Suppressor macrophage (primary cell): ENCODE results near the gene BRD7.
"Not testable (repeated sequence)": the region's sequence is repeated elsewhere in the genome, so short reads cannot be mapped to it uniquely, and the experiment has no call there.

Source experiments
- DNase-seq, 4 experiments: peaks; one replicate each; pipeline ENCODE4 v3.0.0-alpha.2; 2020 to 2022

Gene BRD7

DNA sequence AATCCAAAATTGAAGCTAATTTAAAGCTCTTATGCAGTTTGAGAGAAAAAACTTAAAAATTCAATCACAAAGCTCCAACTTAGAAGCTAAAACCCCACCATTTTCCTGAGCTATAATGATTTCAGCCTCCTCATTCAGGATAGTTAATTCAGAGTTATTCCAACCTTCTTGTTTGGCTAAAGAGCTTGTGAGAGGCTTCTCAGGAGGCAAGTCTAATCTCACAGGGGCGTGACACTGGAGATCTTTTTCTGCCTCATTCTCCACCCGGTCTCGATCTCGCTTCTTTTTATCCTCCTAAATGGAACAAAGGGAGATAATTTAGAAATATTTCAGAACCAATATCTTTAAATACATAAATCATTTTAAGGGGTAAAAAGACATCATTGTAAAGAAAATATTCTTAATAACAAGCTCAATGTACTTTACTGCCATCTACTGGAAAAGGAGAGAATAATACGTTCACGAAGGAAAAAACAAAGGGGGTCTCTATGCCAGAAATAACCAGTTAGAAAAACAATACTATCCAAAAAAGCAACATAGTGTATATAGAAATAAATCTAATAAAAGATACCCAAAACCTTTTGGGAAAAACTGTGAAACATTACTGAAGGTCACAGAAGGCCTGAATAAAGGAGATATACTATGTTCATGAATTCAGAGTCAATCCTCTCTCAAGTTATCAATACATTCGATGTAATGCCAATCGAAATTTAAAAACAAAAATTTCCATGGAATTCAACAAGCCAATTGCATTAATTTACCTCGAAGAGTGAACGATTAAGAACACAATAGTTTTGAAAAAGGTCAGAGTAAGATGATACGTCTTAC, 13.9 kb downstream of the BRD7 start:
- DNase-seq, result peak in 2 of 4 experiments; percentile 32 to 69

DNA sequence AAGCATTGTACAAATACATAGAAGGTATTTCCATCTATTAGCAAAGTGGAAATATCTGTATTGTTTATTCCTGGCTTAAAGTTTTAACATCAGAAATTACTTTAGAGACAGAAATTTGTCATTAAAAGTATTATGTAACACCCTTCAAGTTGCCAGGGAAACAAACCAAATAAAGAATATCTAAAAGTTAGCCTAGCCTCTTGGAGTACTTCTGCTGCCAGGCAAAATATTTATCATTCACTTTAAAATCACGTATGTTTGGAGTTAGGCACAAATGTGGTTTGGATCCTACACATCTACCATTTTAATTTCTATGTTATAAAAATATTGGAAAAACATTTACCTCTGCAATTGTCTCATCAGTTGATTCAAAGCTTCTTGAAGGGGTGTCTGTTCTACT, 14.7 kb downstream of the BRD7 start:
- DNase-seq, result no peak

DNA sequence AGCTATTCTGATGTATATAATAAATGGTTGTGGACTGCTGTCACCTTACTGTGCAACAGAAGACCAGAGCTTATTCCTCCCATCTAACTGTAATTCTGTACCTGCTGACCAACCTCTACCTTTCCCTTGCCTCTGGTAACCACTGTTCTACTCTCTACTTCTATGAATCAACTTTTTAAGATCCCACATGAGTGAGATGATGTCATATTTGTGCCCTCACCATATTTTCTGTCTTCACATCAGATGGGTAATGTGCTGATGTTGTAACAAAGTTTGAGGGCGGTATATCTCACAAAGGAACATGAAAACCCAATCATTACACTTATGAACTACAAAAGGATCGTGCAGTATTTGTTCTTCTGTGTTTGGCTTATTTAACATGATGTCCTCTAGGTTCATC, 16.8 kb downstream of the BRD7 start:
- DNase-seq, result peak in 1 of 4 experiments; percentile 14

DNA sequence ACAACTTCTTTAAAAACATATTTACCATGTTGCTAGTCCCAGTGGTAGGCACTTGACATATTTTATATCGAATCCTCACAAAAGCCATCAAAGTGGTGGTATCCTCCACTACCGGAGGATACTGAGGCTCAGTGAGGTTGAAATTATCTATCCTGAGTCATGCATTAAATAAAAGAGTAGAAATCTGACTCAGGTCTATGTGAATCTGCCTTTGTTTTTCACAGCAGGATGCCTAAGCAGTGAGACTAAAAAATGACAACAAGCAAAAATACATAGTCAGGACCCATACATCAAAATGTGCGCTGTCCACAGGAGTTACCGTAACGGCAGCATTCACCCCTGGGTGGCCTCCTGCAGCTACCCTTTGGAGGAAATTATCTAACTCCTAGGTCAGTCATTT, 17.7 kb downstream of the BRD7 start:
- DNase-seq, result no peak

DNA sequence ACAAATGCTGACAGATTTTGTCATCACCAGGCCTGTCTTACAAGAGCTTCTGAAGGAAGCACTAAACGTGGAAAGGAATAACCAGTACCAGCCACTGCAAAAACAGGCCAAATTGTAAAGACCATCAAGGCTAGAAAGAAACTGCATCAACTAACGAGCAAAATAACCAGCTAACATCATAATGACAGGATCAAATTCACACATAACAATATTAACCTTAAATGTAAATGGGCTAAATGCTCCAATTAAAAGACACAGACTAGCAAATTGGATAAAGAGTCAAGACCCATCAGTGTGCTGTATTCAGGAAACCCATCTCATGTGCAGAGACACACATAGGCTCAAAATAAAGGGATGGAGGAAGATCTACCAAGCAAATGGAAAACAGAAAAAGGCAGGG, 23.6 kb downstream of the BRD7 start:
- DNase-seq, result not testable (repeated sequence)

DNA sequence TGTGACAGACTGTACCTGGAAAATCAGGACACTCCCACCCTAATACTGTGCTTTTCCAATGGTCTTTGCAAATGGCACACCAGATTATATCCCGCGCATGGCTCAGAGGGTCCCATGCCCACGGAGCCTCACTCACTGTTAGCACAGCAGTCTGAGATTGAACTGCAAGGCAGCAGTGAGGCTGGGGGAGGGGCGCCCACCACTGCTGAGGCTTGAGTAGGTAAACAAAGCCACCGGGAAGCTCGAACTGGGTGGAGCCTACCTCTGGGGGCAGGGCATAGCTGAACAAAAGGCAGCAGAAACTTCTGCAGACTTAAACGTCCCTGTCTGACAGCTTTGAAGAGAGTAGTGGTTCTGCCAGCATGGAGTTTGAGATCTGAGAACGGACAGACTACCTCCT, 25.2 kb downstream of the BRD7 start:
- not testable (repeated sequence) for DNase-seq

DNA sequence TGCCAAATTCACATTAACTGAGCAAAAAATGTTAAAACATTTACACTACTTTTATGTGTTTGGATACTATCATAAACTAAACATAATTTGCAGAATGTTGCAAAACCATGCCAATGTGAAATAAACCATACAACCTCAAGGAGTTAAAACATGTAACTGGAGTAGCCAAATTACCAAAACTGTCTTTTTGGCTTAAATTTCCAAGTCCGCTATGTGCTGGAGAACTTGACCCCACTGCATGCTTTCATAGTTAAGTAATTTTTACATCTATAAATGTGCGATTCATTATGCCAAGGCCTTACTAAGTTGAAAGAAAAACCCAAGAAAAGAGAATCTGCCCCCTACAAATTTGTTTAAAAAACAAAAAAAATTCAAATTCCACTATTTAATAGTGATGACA, 28.2 kb downstream of the BRD7 start:
- no peak for DNase-seq

DNA sequence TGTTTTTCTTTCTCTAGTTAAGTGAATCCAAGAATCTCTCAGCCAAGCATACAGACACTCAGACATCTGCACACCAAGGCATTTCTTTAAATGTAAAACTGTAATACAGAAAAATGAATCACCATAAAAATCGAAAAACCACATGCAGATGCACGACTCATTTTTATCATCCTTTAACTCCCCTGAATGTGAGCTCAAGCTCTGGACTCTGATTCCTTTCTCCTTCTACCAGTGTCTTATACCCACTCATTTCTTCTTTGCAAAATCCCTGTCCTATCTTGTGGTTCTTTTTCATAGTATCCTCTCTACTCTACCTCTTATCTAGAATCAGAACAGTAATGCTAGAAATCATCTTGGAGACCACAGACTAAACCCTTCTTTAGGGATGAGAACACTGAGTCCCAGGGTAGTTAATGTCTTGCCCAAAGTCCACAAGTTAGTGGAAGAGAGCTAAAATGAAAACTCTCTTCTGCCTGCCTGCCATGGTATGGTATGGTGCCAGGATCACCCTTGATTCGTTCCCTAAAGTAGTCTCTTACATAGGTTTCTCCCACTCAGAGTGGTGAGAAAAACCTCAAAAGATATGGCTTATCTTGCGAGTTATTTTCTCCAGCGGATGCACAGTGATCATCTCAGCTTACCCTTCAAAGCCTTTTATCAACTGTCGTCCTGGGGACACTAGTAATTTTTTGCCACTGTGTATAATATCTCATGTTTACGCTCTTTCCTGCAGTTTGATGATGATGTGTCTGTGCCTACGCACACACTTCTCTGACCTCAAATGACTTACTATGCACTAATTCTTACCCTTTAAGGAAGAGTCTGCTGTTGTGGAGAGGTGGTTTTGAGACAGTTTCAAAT, 30.2 kb downstream of the BRD7 start:
- no peak for DNase-seq

DNA sequence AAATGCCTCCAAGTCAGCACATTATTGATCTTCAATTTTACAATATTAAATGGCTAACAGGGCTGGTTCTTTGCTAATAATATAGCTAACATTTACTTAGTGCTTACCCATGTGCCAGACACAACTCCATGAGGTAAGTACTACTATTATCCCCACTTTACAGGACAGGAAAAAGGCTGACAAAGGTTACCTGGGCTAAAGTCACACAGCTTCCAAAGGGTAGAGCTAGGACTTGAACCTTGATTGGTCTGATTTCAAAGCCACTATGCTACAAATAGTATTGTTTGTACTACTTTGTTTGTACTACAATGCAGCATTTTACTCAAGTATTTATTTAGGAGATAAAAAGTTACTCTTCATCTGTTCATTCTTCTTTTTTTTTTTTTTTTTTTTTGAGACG, 31.9 kb downstream of the BRD7 start:
- no peak for DNase-seq

DNA sequence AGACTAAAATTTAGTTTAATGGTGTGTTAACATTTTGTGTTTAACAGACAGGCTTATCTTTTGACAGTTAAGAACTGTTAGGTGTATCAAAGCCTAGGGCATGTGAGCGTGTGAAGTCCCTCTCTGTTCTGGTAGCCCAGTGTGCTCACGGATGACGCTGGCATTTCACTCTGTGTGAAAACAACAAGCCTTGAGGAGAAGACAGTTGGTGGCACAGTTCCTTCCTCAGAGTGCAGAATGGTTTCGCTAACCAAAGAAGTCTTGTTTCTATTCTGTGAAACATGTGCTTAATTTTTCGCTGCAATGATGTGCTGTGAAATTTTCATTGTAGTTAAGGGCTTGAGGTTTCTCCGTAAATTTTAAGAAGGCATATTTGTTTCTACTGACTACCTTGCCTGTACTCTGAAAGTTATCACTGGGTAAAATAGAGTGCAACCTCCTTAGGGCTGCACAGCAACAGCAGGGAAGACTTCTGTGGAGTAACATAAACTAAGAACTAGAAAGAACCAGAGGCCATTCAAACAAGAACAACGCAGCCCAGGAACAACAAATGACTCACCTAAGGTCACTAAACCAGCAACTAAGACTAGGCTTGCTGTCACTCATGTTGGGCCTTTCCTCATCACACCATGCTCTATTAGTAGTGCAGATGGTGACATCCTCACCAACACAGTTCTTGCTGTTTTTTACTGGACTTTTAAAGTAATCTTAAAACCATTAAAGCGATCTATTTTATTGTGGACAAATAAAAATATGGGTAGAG, 33.4 kb downstream of the BRD7 start:
- peak in 1 of 4 experiments; percentile 55 for DNase-seq

DNA sequence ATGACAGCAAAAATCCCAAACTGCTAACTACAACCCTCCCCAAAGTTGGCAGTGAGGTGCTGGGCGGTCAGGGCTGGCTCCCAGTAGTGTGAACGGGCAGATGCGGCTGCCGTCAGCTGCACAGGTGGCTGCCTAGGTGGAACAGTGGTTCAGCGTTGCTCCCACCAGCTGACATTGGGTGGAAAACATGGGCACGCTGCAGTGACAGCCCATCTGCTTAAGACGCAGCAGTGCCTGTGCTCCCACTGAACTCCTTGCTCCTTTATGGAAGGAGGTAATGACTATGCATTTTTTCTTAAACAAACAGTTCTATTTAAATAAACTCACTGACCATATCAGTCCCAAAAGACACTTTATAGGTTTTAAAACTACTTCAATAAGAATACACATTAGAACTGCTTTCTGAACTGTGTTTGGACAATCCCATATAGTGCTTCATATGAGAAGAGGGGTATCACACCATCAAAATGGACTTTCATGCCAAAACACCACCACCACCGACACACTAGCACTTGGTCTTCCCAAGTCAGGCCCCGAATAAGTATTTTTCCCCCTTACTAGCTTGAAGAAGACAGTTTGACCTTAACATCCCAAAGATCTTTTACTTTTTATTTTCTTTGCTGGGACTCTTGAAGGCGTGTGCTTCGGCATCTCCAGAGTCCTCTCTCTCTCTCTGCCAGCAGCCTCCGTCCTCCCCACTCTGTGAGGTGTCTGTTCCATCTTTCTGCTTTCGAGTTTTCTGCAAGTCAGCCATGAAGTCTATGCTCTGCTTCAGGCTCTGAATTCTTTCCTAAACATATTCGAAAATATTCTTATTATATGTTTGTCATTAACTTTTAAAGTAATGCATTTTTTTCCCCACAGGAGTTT, 34.4 kb downstream of the BRD7 start:
- no peak for DNase-seq

DNA sequence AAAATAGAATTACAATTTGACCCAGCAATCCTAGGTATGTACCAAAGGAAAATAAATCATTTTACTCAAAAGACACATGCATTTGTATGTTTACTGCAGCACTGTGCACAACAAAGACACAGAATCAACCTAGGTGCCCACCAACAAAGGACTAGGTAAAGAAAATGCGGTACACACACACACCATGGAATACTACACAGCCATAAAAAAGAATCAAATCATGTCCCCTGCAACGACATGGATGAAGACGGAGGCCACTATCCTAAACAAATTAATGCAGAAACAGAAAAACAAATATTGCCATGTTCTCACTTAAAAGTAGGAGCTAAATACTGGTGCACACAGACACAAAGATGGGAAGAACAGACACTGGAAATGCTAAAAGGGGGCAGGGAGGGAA, 36.2 kb downstream of the BRD7 start:
- no peak for DNase-seq

DNA sequence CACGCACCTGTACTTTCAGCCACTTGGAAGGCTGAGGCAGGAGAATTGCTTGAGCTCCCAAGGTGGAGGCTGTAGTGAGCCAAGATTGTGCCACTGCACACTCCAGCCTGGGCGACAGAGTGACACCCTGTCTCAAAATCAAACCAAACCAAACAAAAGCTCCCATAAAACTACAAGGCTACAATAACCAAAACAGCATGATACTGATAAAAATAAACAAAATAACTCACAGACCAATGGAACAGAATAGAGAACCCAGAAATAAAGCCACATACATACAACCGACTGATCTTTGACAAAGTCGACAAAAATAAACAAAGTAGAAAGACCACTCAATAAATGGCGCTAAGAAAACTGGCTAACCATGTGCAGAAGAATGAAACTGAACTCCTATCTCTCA, 37.2 kb downstream of the BRD7 start:
- no peak for DNase-seq

DNA sequence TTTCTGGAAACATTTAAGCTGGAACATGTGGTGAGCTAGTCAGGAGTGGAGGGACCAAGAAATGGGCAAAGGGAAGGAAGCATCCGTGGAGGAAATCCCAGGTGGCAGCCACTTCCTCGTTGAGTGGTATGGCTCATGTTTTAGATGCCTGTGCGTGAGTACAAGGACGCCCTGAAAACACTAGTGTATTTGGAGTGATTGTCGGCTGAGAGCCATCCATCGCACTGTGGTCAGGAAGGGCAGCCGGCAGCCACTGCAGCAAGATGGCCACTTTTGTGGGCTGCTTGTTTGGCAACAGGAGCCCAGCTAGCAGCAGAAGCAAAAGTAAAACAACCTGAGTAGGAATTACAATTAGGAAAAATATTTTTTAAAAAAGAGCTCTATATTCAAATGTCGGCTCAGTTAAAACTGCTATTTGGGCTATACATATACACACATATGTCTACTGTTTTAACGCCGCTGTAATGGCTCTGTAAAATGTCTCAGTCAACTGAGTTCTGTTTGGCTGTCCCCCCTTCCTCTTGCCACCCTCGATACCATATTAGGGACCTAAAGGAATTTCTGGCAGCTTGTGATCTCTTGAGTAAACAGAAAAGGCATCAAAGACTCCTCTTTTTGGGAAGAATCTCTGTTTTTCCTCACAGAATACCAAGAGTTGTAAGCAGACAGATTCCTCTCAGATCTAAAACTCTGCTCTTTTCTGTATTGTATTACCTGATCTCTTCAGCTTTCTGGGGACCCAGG, 39.2 kb downstream of the BRD7 start:
- no peak for DNase-seq

DNA sequence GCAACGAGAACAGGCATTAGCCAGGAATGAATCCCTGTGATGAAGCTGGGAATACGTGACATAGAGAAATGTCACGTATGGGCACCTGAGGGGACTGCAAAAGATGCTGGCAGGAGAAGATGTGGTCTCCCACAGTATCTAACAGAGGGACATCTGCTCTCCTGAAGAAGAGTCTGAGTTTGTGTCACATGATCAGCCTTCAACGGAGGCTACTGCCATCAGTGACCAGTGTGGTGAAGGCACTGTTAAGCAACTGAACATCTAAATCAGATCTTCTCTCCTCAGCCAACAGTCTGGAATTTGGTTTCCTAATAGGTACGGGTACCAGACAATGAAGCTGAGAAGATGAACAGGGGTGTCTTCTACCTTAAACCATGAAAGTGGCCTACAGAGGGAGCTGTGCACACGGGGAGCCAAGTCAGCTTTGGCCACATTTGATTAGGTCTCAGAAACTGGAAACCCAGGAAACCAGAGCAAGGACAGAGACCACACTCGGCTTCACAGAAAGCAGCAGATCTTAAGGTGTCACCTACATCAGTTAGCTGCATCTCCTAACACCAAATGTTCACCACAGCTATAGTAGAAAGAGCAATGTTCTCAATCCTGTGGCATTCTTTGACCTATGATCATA, 41.8 kb downstream of the BRD7 start:
- DNase-seq, result peak; percentile 36 to 57 (median 46)

DNA sequence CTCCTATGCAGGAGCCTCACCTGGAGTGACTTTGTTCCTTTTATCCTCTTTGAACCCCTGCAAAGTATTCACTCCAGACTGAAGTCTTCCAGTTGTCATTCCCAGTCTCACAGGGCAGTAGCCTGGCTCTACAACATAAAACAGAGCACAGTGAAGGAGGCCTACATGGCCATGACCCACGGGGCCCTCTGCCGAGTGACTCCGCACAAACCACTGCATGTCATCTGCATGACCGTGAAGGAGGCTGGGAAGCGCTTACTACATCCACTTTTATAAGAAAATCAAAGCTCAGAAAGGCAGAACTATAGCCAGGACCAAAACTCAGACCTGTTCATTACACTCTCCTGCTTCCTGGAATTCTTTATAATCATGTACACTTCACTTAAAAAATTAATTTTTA, 42.5 kb downstream of the BRD7 start:
- no peak for DNase-seq

DNA sequence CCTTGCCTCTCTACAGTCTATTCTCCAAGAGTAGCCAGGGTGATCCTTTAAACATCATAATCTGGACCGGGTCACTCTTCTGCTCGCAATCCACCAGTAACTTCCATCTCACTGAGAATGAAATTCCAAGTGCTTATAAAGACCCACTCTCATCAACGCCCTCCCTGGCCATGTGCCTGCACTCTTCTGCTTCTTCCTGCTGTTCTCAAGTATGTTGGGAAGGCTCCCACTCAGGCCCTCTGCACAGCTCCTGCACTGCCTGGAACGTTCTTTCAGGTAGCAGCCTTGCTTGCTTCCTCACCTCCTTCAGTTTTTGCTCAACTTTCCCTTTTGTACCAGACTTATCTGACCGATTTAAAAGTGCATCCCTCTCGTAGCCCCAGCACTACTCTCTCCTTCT, 44.4 kb downstream of the BRD7 start:
- no peak for DNase-seq

DNA sequence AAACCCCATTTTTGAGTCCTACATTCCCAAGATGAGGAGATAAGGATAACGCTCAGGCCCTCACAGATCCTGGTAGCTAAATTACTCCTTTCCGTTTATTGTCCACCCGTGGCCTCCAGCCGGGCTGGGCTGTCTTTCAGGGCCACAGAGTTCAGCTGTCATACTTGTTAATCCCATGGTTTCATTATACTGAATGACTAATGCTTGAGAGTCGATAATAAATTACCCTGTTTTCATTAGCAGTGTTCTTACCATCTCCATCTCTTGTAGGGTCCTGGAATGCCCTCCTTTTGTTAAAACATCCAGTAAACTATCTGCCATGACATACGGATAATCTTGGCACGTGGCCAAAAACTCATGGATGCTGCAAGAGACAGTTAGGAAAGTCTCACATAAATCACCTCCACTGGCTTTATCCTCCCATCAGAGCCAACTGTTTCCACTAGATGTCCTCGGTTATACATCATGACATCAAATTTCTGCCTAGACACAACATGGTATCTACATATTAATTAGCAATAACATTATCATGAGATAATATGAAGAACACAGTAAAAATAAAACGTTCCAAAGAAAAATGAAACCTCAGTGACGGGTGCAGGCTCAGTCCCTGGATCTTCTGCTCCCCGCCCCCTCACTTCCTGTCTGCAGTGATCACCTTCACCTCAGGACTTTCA, 45.3 kb downstream of the BRD7 start:
- peak in 2 of 4 experiments; percentile 16 to 28 for DNase-seq

DNA sequence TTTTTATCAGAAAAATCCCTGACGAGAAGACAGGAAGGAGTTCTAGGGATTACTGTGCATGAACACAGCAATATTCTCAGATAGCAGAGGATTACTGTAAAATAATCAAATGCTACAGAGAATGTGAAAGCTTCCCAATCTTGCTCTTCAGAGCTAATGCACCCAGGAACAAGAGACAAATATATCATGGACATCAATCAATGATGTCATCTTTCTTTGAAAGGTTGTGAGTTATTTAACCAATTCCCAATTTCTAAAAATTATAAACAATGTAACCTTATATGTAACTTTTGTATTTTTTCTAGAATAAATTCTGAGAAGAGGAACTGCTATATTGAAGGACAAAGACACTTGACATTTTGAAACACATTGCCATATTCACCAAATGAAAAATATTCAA, 46.5 kb downstream of the BRD7 start:
- no peak for DNase-seq

DNA sequence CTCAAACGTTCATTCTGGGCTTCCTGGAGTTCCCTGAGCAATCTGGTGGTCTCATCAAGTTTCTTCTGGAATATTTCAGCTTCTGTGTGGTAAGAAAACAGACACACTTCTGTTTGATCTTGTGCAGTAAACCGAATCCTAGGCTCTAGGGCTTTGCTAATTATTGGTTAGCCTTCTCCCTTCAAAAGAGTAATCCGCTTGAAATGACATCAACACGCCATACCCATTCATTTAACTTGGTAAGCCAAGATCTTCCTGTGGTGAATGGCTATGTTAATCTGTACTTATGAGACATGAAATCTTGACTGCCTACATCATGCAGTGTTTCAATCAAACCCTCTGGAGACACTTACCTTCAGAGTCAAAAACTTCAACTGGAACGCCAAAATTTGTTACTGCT, 48.5 kb downstream of the BRD7 start:
- DNase-seq, result no peak
